K562 (cell line): ENCODE data around the gene ANKRD33. TPM values are rescaled to one million over a fixed set of nuclear protein-coding genes. Genes with fewer than 3 reads are reported as not detected.

Experiments used
- BRD4 ChIP-seq: fragments of 200-600 bp; sonication (generic); IDR thresholded peaks from 2 replicates; pipeline ENCODE4 v1.6.1; 2017; ENCODE audit warnings: inconsistent platforms
- BRF1 ChIP-seq: IDR thresholded peaks from 3 replicates; pipeline ENCODE4 v1.6.1; 2011; ENCODE audit warnings: borderline replicate concordance, mild to moderate bottlenecking; ENCODE audit not compliant: insufficient read length; ENCODE audit errors: extremely low read depth
- DEAF1 ChIP-seq: fragments of 450-650 bp; formaldehyde crosslinking; IDR thresholded peaks from 2 replicates; pipeline ENCODE4 v1.4.0; 2020; ENCODE audit warnings: mild to moderate bottlenecking, moderate library complexity
- DIDO1 ChIP-seq: fragments of 450-650 bp; IDR thresholded peaks from 2 replicates; pipeline ENCODE4 v1.6.1; 2016; ENCODE audit warnings: low read depth, missing biosample characterization, missing genetic modification characterization
- EP300 ChIP-seq: IDR thresholded peaks from 2 replicates; pipeline ENCODE4 v1.6.1; 2012; ENCODE audit warnings: low read length, improper control_type of control experiment
- MAX ChIP-seq: sonication (generic); formaldehyde crosslinking; IDR thresholded peaks from 2 replicates; pipeline ENCODE4 v1.9.0; 2022; ENCODE audit warnings: mild to moderate bottlenecking, missing genetic modification reagents
- MYNN ChIP-seq, 2 experiments: sonication (generic); formaldehyde crosslinking in 1 of 2; IDR thresholded peaks; 2 replicates each; pipeline versions ENCODE4 v1.5.0 to v1.6.1; 2016 to 2020; ENCODE audit warnings: antibody characterized with exemption in 1 of 2, missing genetic modification reagents in 1 of 2
- NCOA2 ChIP-seq, 2 experiments: fragments of 450-650 bp; IDR thresholded peaks; 2 replicates each; pipeline ENCODE4 v1.6.1; 2018; ENCODE audit warnings: mild to moderate bottlenecking in 2 of 2, moderate library complexity in 1 of 2; ENCODE audit not compliant: partially characterized antibody in 2 of 2
- NR2C1 ChIP-seq, 2 experiments: fragments of 450-650 bp; IDR thresholded peaks; 2 replicates each; pipeline ENCODE4 v1.6.1; 2017; ENCODE audit warnings: mild to moderate bottlenecking in 2 of 2, antibody characterized with exemption in 1 of 2, inconsistent platforms in 1 of 2, missing compliant biosample characterization in 1 of 2, missing genetic modification characterization in 1 of 2
- RFX1 ChIP-seq: fragments of 450-650 bp; IDR thresholded peaks from 2 replicates; pipeline ENCODE4 v1.6.1; 2016; ENCODE audit warnings: mild to moderate bottlenecking, moderate library complexity
- SPI1 ChIP-seq: IDR thresholded peaks from 2 replicates; pipeline ENCODE4 v1.6.1; 2011; ENCODE audit warnings: low read depth, low read length, control low read depth, borderline replicate concordance
- STAT5A ChIP-seq: IDR thresholded peaks from 2 replicates; pipeline ENCODE4 v1.6.1; 2012; ENCODE audit warnings: low read length, inconsistent platforms, borderline replicate concordance
- TRIM24 ChIP-seq, 2 experiments: fragments of 450-650 bp; IDR thresholded peaks; 2 replicates each; pipeline ENCODE4 v1.6.1; 2016
- ZC3H4 ChIP-seq: sonication (generic); formaldehyde crosslinking; IDR thresholded peaks from 2 replicates; pipeline ENCODE4 v1.9.0; 2021; ENCODE audit warnings: missing genetic modification reagents, borderline replicate concordance
- ZNF318 ChIP-seq, 2 experiments: fragments of 450-650 bp; IDR thresholded peaks; 2 replicates each; pipeline ENCODE4 v1.6.1; 2016; ENCODE audit warnings: mild to moderate bottlenecking in 2 of 2, borderline replicate concordance in 1 of 2, low read depth in 1 of 2, moderate library complexity in 1 of 2
- ZNF778 ChIP-seq: fragments of 450-650 bp; formaldehyde crosslinking; IDR thresholded peaks from 2 replicates; pipeline ENCODE4 v1.4.0; 2020; ENCODE audit warnings: mild to moderate bottlenecking, moderate library complexity
- polyA plus RNA-seq, 8 experiments: library from polyadenylated mRNA; depleted of rRNA in 4 of 8; stranded (reverse) in 5 of 8; unstranded in 3 of 8; fragments of >200 nt; fragmentation: Nextera tagmentation in 2 of 8; fragmentation: Illumina TruSeq in 1 of 8; extraction: Ambion mirVana in 2 of 8; extraction: Trizol in 1 of 8; gene quantifications; 2 replicates each; pipeline versions ENCODE4 v1.2.1 to v1.2.3, GENCODE V29; 2011 to 2014; ENCODE audit warnings: inconsistent platforms in 1 of 8, missing spikeins in 1 of 8
- total RNA-seq, 7 experiments: library from RNA; depleted of rRNA in 6 of 7; stranded (reverse); fragments of >200 nt in 6 of 7; fragmentation: Illumina TruSeq in 2 of 7; extraction: Trizol in 2 of 7; gene quantifications; 2 replicates each; pipeline versions ENCODE4 v1.2.1 to v1.2.3, GENCODE V29; 2011 to 2021; ENCODE audit warnings: low replicate concordance in 1 of 7
- TF ChIP-seq, protein P1 (sequence below): fragments of 250-450 bp; sonication (Bioruptor Pico); IDR thresholded peaks from 2 replicates; pipeline ENCODE4 v1.5.0; 2021

The ANKRD33 gene
- total and polyA plus RNA-seq, 9 of the 15 experiments (the other 6 are each of a cell fraction or from before 2014, with no cell fraction given) = 0.04 to 0.11 (median 0.07) TPM; not detected in 4

DNA sequence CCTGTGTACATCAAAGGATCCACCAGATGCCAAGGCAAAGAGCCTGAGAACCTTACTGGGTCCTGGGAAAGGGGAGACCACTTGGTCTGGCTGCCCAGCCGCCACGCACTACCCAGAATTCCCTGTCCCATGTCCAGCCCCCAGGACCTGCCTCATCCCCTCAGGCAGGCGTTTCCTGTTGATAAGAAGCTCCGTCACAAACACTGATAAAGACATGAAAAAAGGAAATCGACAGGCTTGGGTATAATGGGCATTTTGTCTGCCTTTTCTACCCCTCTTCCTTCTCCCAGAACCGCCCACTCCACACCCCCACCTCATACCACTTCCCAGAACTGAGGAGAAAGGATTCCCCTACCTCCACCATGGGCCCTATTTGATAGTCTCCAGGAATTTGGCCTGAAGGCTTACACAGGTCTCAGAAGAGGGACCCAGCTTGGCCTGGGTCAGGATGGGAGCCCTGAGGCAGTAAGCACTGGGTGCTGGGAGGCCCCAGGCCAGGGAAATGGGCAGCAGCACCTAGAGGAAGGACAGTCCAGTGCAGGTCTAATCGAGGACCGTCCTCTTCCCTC is 38.2 kb downstream of the ANKRD33 start (continued):
- TF ChIP-seq, protein P1, sequence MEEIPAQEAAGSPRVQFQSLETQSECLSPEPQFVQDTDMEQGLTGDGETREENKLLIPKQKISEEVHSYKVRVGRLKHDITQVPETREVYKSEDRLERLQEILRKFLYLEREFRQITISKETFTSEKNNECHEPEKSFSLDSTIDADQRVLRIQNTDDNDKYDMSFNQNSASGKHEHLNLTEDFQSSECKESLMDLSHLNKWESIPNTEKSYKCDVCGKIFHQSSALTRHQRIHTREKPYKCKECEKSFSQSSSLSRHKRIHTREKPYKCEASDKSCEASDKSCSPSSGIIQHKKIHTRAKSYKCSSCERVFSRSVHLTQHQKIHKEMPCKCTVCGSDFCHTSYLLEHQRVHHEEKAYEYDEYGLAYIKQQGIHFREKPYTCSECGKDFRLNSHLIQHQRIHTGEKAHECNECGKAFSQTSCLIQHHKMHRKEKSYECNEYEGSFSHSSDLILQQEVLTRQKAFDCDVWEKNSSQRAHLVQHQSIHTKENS = no peak
- TF ChIP-seq DEAF1 = no peak
- TF ChIP-seq NR2C1 (IDR thresholded peaks at IDR 0.05) = no peak
- TF ChIP-seq NR2C1 (tag; IDR thresholded peaks at IDR 0.05) = peak; percentile 30; the same call in 1 of the 2 replicates
- no peak for TF ChIP-seq ZNF778
- TF ChIP-seq MAX (CRISPR knock-in tag) = no peak
- no peak for TF ChIP-seq DIDO1 (tag)
- no peak for TF ChIP-seq RFX1
- no peak for TF ChIP-seq TRIM24 (IDR thresholded peaks at IDR 0.05)
- TF ChIP-seq MYNN (IDR thresholded peaks at IDR 0.05) = 0 out of 2 replicates have a peak, but pooled peaks have one; percentile 13
- no peak for TF ChIP-seq MYNN (CRISPR knock-in tag; IDR thresholded peaks at IDR 0.05)
- TF ChIP-seq STAT5A = no peak
- no peak for TF ChIP-seq NCOA2 (IDR thresholded peaks at IDR 0.05; ENCODE audit: partially characterized antibody in 2 of 2)
- no peak for TF ChIP-seq BRD4
- TF ChIP-seq BRF1 = no peak
- no peak for TF ChIP-seq ZNF318 (IDR thresholded peaks at IDR 0.05; ENCODE audit: borderline replicate concordance in 1 of 2, low read depth in 1 of 2)
- TF ChIP-seq SPI1 = peak; percentile 23; the same call in 1 of the 2 replicates
- TF ChIP-seq EP300 = peak; percentile 84
- no peak for TF ChIP-seq ZC3H4 (CRISPR knock-in tag)
